ENCODE results near the gene ADAMTSL2.

- TF ChIP-seq POLR2A (IDR thresholded peaks at IDR 0.05): no peak
- no peak for TF ChIP-seq CTCF (IDR thresholded peaks at IDR 0.05)
Observed at GRCh38 chr9:133518706-133519449, 15.6 kb upstream of the ADAMTSL2 start.

All from ovary (tissue), 3 donors.